ENCODE measurements around the gene IDE. TPM values are rescaled to one million over a fixed set of nuclear protein-coding genes. Genes with fewer than 3 reads are reported as not detected.
A peak's percentile ranks its signal among the peaks of the same experiment; 100 is the strongest.

Gene IDE
- total and polyA plus RNA-seq, 2 of the 13 experiments (the other 11 are each of a cell fraction or from before 2014, with no cell fraction given), result 16.1 to 52.1 TPM

DNA sequence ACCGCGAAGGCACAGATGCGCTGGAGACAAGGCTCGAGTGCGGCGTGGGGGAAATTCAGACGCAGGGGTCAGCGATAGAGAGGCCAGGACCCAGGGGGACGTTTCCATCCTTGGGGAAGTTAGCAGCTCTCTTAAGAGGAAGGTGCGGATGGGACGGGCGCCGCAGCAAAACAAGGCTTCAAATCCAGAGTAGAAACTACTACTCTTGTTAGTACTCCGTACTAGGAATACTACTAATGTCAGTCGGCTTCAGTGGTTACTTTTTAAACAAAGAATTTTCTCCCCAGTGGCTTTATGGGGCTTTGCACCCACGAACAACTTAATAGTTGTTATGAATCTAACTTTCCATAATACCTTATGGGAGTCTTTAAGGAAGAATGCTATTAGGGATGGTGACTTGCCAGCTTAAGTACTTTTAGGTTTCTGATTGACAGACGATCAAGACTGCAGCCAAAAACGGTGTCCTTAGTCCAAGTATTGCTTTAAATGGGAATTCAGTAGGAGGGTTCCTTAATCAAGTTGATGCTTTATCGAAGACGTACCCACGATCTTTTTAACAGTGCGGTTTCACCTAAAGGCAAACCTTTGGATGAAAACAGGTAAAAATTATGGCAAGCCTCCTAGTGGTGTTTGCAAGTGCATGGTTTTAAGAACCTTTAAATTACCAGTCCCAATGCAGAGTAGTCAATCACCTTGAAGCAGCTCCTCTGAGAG, 812 bp upstream of the IDE start:
- DNase-seq (ENCODE audit: low spot score), result no peak
- POLR2A ChIA-PET, result interaction anchor here (0.6 to 5.3 kb wide), 11 partner anchors 9 to 284 kb away, joined by 3 to 71 read pairs (median 4); partner anchors contain the start of genes CPEB3, EXOC6, HHEX and KIF11
- in situ Hi-C loops (cut with HindIII; ENCODE audit: extremely low pct_ligation_motif_present, low pct_unique_long_range_greater_than_20kb), result loop anchor here (5.0 kb wide), 1 partner anchor 52 kb away; no protein-coding TSS in a partner anchor
- CTCF ChIA-PET (ENCODE audit: low intra/inter-chr PET ratio, low total read pairs), result interaction anchor here (0.6 to 2.8 kb wide), 2 partner anchors 22 to 57 kb away, joined by 3 to 38 read pairs; no protein-coding TSS in a partner anchor
- Histone ChIP-seq H3K36me3 (replicated peaks in 1 of 2; ENCODE audit: control insufficient read depth in 1 of 2, insufficient read depth in 2 of 2, low read length in 2 of 2) (no peaks in the 10 kb centered on the region; a peak in 2 of 5 replicates), H3K4me3 (replicated peaks in 1 of 3; ENCODE audit: insufficient read depth in 1 of 3, low read depth in 2 of 3, low read length in 3 of 3) (peak overlapping the region; percentile 69 to 97 (median 96)), H3K4me1 (ENCODE audit: insufficient read depth, low read length) (peaks cover 40% of the 10 kb centered on the region), H3K4me2 (ENCODE audit: low read depth, low read length) (peak overlapping the region; percentile 92), H2AFZ (ENCODE audit: low read length) (peak overlapping the region; percentile 91), H3K27me3 (ENCODE audit: control insufficient read depth in 1 of 2, insufficient read depth in 2 of 2, low read length in 2 of 2) (no peaks in the 10 kb centered on the region; a peak in 1 of 5 replicates), H3K27ac (ENCODE audit: extremely low read length, insufficient read depth, low read length) (peak overlapping the region; percentile 98), H3K9me3 (ENCODE audit: low read length) (no peaks in the 10 kb centered on the region), H3K9ac (ENCODE audit: insufficient read depth, low read depth, low read length) (peak overlapping the region; percentile 95), H4K20me1 (ENCODE audit: insufficient read depth, low read length) (no peaks in the 10 kb centered on the region), H3K79me2 (ENCODE audit: insufficient read depth, low read length) (peaks cover 34% of the 10 kb centered on the region)
- TF ChIP-seq, protein P1, sequence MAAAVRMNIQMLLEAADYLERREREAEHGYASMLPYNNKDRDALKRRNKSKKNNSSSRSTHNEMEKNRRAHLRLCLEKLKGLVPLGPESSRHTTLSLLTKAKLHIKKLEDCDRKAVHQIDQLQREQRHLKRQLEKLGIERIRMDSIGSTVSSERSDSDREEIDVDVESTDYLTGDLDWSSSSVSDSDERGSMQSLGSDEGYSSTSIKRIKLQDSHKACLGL (CRISPR knock-in tag; IDR thresholded peaks at IDR 0.05), result no peak
- TF ChIP-seq KDM5A (IDR thresholded peaks at IDR 0.05; ENCODE audit: borderline replicate concordance, low read length), result peak; percentile 27; the same call in 1 of the 2 replicates
- TF ChIP-seq LCORL (IDR thresholded peaks at IDR 0.05), result no peak
- TF ChIP-seq LCORL (CRISPR knock-in tag; IDR thresholded peaks at IDR 0.05), result 0 out of 2 replicates have a peak, but pooled peaks have one; percentile 10
- TF ChIP-seq ZNF788 (CRISPR knock-in tag; IDR thresholded peaks at IDR 0.05; ENCODE audit: borderline replicate concordance), result 0 out of 2 replicates have a peak, but pooled peaks have one; percentile 0
- TF ChIP-seq ZNF329 (CRISPR knock-in tag; IDR thresholded peaks at IDR 0.05; ENCODE audit: low read depth), result 0 out of 2 replicates have a peak, but pooled peaks have one; percentile 2
- TF ChIP-seq, protein P2, sequence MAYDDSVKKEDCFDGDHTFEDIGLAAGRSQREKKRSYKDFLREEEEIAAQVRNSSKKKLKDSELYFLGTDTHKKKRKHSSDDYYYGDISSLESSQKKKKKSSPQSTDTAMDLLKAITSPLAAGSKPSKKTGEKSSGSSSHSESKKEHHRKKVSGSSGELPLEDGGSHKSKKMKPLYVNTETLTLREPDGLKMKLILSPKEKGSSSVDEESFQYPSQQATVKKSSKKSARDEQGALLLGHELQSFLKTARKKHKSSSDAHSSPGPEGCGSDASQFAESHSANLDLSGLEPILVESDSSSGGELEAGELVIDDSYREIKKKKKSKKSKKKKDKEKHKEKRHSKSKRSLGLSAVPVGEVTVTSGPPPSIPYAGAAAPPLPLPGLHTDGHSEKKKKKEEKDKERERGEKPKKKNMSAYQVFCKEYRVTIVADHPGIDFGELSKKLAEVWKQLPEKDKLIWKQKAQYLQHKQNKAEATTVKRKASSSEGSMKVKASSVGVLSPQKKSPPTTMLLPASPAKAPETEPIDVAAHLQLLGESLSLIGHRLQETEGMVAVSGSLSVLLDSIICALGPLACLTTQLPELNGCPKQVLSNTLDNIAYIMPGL (CRISPR knock-in tag; IDR thresholded peaks at IDR 0.05; ENCODE audit: borderline replicate concordance in 1 of 2, low read depth in 1 of 2), result 0 out of 4 replicates have a peak, but pooled peaks of 1 of the 2 experiments have one; percentile 30
- 0 out of 2 replicates have a peak, but pooled peaks have one; percentile 9 for TF ChIP-seq IRX3 (CRISPR knock-in tag; IDR thresholded peaks at IDR 0.05; ENCODE audit: borderline replicate concordance, low read depth)
- no peak for TF ChIP-seq ZNF501 (CRISPR knock-in tag; IDR thresholded peaks at IDR 0.05)
- peak; percentile 67; the same call in 1 of the 2 replicates for TF ChIP-seq ZNF674 (CRISPR knock-in tag; IDR thresholded peaks at IDR 0.05; ENCODE audit: low read depth)
- peak; percentile 44 for FAIRE-seq
- BruUV-seq (replicated peaks), result no TSS peak
- intact Hi-C loops (cut with micrococcal nuclease; ENCODE audit: unreplicated experiment), result loop anchor here (1.0 to 2.0 kb wide), 2 partner anchors 16 to 57 kb away; no protein-coding TSS in a partner anchor
- ATAC-seq, result peak; percentile 14
- 3% methylated on average over 22 of the region's 22 CpGs for WGBS (ENCODE audit: low lambda C conversion rate)

Measured in HepG2 (cell line).